HG02642 (cell line): Measurements from ENCODE around the gene PDIA6.
A peak's percentile ranks its signal among the peaks of the same experiment; 100 is the strongest.
"Not testable (repeated sequence)": the region's sequence is repeated elsewhere in the genome, so short reads cannot be mapped to it uniquely, and the experiment has no call there.

Experiments used
- ATAC-seq: cut with Tn5 transposase; IDR thresholded peaks from one replicate; pipeline ENCODE4 v1.9.1; 2021; ENCODE audit warnings: mild to moderate bottlenecking; ENCODE audit not compliant: unreplicated experiment, poor library complexity

PDIA6 gene

GRCh38 chr2:10813163-10814138 lies 866 bp upstream of the PDIA6 start:
- not testable (repeated sequence) for ATAC-seq

GRCh38 chr2:10811517-10811916 lies 1.1 kb downstream of the PDIA6 start:
- ATAC-seq = no peak

- ATAC-seq = peak; percentile 26
Measured at GRCh38 chr2:10810202-10811161, 2.1 kb downstream of the PDIA6 start.

- no peak for ATAC-seq
Measured at GRCh38 chr2:10806543-10806942, 6.0 kb downstream of the PDIA6 start.

GRCh38 chr2:10805990-10806389 lies 6.6 kb downstream of the PDIA6 start:
- not testable (repeated sequence) for ATAC-seq

- ATAC-seq = no peak
Measured at GRCh38 chr2:10802657-10803056, 9.9 kb downstream of the PDIA6 start.

- ATAC-seq = no peak
Measured at GRCh38 chr2:10800163-10800562, 12.4 kb downstream of the PDIA6 start.

GRCh38 chr2:10798783-10799182 lies 13.8 kb downstream of the PDIA6 start:
- ATAC-seq = no peak

GRCh38 chr2:10796703-10797102 lies 15.9 kb downstream of the PDIA6 start:
- no peak for ATAC-seq

- no peak for ATAC-seq
Measured at GRCh38 chr2:10795508-10796046, 17.0 kb downstream of the PDIA6 start.

GRCh38 chr2:10794876-10795275 lies 17.7 kb downstream of the PDIA6 start:
- no peak for ATAC-seq

GRCh38 chr2:10793816-10794215 lies 18.8 kb downstream of the PDIA6 start:
- no peak for ATAC-seq

- ATAC-seq = no peak
Measured at GRCh38 chr2:10792660-10793400, 19.8 kb downstream of the PDIA6 start.

- no peak for ATAC-seq
Measured at GRCh38 chr2:10792001-10792634, 20.5 kb downstream of the PDIA6 start.

- peak; percentile 74 for ATAC-seq
Measured at GRCh38 chr2:10790228-10790973, 22.2 kb downstream of the PDIA6 start.

GRCh38 chr2:10788855-10789254 lies 23.7 kb downstream of the PDIA6 start:
- no peak for ATAC-seq

GRCh38 chr2:10787176-10787968 lies 25.2 kb downstream of the PDIA6 start:
- no peak for ATAC-seq
